NCI-H2081 treated with DMSO at 0.1 percent for 48 hours (cell line): ENCODE measurements around the gene NPY5R.

ENCODE experiments used
- DNase-seq: peaks from one replicate; lab custom pipeline; 2025; lab: John Stamatoyannopoulos, UW

NPY5R gene

GRCh38 chr4:163343604-163344146 is at the start of gene NPY5R:
Gene NPY5R (plus strand): TSS chr4:163343892. CDS start chr4:163350274, 6,382 bp downstream.
- no peak for DNase-seq

- no peak for DNase-seq
Measured at GRCh38 chr4:163295138-163295537, 48.6 kb upstream of the NPY5R start.

- no peak for DNase-seq
Measured at GRCh38 chr4:163300445-163300844, 43.2 kb upstream of the NPY5R start.

DNA sequence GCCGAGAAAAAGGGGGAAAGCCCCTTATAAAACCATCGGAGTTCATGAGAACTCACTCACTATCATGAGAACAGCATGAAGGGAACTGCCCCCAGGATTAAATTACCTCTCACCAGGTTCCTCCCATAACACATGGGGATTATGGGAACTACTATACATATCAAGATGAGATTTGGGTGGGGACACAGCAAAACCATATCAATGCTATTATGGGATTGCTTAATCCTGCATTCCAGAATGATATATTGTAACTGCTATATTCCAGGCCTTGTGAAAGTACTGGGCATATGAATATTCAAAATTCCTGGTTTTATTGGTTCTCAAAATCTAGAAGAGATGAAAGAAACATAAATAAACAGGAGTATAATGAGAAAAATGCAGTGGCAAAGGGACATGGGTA is 40.6 kb upstream of the NPY5R start:
- DNase-seq, result no peak

GRCh38 chr4:163309466-163309865 is 34.2 kb upstream of the NPY5R start:
- DNase-seq, result no peak

DNA sequence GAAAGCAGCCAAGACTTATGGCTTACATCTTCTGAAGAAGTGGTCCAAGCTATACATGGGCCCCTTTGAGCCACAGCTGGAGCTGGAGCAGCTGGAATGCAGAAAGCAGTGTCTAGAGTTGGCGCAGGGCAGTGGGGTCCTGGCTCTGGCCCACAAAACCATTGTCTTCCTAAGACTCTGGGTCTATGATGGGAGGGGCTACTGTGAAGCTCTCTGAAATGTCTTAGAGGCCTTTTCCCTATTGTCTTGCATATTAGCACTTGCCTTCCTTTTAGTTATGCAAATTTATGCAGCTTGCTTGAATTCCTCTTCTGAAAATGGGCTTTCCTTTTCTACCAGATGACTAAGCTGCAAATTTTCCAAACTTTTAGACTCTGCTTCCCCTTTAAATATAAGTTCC is 26.6 kb upstream of the NPY5R start:
- DNase-seq, result no peak

DNA sequence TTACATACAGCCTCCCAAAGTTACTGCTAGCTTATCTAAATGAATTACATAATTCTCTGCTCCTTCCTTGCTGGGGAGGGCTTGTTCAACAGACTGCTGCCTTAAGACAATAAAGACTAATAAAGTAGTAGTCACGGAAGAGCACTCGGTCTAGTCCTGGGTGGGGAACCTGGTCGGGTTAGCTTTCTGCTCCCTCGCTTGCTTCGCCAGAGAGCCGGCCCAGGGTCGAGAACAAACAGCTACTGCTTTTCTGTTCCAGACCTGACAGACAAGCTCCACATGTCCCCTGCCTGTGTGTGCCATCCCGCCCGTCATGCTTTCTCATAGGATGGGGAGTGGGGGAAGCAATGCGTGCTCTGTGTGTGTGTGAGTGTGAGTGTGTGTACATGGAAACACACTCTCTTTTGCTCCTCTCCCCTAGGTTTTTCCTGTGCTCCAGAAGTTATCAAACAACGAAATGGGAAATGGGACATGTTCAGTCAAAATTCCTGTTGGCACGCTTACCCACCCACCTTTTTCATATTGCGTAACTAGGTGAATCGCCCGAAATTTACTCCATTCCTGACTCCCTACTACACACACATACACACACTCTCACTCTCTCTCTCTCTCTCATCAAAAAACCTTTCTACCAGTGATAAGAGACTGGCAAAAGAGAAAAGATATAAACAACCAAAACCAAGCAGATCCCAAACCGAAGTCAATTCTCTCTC is 12.6 kb upstream of the NPY5R start:
- DNase-seq, result no peak

DNA sequence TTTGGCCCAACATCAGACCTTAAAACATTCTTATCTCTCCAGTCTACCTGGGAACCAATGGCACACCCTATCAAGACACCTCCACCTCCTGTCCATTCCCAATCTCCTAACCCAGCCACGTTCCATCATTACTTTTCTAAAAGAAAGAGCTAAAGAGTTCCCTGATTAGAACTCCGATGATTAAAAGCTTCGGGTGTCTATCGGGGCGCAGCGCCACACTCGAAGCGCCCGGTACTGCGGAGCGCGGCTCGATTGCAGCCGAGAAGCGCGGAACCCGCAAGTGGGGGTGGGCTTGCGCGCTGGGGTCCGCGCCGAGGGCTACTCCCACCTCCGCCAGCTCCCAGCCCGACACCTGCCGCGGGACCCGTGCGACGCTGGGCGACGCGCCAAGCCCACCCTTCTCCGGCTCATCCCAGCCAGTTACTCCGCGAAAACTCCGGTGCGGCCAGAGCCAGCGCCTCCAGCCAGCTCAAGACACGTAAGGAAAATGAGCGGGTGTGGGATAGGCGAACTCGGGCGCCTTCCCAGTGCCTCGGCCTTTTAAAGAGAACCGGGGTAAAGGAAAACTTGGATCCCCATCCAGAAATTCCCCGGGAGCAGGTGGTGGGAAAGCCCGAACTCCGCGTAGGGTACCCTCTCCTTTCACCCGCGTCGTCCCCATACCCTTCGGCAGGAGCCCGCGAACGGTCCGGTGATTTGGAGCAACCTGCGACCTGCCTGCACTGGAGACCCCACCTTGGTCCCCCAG is 11.9 kb upstream of the NPY5R start:
- no peak for DNase-seq

- peak; percentile 35 for DNase-seq
Measured at GRCh38 chr4:163332526-163333406, 10.9 kb upstream of the NPY5R start, which contains the start of gene NPY1R. Gene NPY1R (minus strand): TSS chr4:163332596. CDS start chr4:163326554, 6,042 bp downstream.

- no peak for DNase-seq
Measured at GRCh38 chr4:163335384-163335783, 8.3 kb upstream of the NPY5R start.

DNA sequence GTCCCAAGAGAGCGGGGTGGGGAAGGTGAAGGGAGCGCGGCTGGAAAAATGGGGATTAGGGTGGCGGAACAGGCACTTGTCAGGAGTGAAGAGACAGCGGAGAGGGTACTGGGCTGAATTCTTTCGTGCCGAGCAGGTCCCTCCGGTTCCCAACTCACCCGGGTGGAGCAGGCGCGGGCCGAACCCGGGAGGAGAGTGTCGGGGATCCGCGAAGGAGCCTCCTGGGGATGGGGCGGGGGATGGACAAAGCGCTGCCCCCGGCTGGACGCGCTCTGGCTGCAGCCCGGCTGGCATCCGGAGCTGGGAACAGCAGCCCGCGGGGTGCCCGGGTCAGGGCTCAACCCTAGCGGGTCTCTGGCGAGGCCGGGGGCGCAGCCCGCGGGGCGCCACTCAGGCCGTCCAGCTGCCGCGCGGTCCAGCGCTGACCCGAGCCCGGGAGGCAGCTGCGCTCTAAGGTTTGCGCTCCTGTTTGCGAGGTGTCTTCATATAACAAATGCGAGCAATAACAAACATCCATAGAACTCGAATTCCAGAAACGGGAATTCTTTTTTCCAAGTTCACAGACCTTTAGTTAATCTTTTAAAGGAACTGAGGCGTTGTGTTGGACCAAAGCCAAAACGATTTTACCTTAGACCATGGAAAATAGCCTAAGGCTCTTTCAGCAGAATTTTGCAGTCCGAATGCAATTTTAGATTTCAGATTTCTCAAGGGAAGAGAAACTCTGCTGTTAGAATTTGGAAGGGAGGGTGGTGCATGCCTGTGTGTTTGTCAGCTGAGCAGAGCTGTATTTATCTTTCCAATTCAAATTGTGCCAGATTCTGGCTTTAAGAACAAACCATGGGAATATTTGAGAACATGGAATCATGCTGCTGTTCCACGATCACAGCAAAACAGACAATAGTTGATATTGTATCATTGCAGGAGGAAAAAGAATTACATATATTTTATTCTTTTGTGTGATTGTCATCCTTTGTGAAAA is 744 bp downstream of the NPY5R start:
- no peak for DNase-seq

DNA sequence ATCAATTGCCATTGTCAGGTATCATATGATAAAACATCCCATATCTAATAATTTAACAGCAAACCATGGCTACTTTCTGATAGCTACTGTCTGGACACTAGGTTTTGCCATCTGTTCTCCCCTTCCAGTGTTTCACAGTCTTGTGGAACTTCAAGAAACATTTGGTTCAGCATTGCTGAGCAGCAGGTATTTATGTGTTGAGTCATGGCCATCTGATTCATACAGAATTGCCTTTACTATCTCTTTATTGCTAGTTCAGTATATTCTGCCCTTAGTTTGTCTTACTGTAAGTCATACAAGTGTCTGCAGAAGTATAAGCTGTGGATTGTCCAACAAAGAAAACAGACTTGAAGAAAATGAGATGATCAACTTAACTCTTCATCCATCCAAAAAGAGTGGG is 7.0 kb downstream of the NPY5R start:
- no peak for DNase-seq

DNA sequence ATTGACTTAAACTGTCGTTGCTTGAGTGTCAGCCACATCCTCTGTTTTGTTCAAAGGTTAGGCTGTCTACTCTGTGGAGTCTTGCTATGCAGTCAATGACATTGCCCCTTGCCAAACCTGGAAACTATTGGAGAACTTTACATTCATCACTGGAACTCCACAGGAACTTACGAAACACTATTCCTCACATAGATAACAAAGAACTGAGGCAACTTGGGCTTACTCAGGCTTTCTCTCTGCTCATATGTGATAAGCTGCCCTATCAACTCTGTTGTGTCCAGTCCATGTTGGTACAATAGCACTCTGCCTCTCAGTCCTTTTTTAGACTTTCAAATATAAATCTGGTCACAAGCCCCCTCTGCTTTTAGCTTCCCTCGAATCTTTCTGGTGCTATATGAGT is 9.4 kb downstream of the NPY5R start:
- no peak for DNase-seq

- no peak for DNase-seq
Measured at GRCh38 chr4:163356104-163356503, 12.4 kb downstream of the NPY5R start.

- DNase-seq, result no peak
Measured at GRCh38 chr4:163367651-163368050, 24.0 kb downstream of the NPY5R start.

DNA sequence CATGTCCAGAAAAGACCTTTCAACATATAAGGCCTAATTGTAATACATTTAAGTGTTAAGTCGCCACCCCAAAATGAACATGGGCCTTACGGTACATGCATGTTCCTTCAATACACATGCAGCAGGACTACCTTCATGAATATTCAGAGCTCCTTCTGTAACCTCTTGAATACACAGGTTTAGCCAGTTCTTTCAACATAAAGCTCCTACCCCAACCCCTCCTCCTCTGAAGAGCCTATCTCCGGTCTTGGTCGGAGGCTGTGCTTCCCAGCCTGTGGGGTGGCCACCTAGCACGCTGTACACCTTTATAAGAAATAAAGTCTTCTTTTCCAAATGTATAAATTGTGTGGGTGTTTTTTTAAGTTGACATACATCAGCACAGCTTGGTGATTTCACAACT is 28.3 kb downstream of the NPY5R start:
- DNase-seq, result no peak

DNA sequence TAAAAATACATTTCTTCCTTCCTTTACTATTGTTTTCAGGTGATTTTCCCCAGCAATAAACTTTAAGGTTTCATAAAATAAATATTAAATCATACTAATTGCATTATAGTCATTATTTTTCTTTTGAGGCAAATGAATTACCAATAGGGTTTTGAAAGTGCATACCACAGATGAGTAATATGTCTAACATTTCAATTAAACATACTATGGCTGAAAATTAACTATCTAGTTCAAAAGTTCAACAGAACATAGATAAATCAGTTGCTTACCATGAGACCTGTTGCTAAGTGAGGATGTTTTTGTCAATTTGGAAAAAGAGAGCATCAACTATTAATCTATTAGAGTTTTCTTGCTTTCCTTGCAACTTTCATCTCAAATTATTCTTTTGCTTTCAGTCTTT is 35.0 kb downstream of the NPY5R start:
- DNase-seq, result no peak

GRCh38 chr4:163380703-163381102 is 37.0 kb downstream of the NPY5R start:
- no peak for DNase-seq

GRCh38 chr4:163382178-163382869 is 38.6 kb downstream of the NPY5R start:
- no peak for DNase-seq

- DNase-seq, result no peak
Measured at GRCh38 chr4:163384434-163384833, 40.7 kb downstream of the NPY5R start.
